Osteoblast (primary cell): ENCODE results near the gene MED16. TPM values are rescaled to one million over a fixed set of nuclear protein-coding genes. Genes with fewer than 3 reads are reported as not detected.

Experiments used
- DNase-seq: peaks from one replicate; pipeline ENCODE4 v3.0.0; 2011; ENCODE audit warnings: low spot score, mixed read lengths; ENCODE audit not compliant: insufficient read length; ENCODE audit errors: missing footprints
- H2AFZ ChIP-seq: 2 replicates; pipeline ENCODE4 v1.6.0; 2011; ENCODE audit warnings: mild to moderate bottlenecking, low read length
- H3K27ac ChIP-seq: 2 replicates; pipeline ENCODE4 v1.5.1; 2011; ENCODE audit warnings: mild to moderate bottlenecking, low read depth, low read length, moderate library complexity
- H3K27me3 ChIP-seq: 2 replicates; pipeline ENCODE4 v1.6.0; 2012; ENCODE audit warnings: mild to moderate bottlenecking, control low read depth, inconsistent platforms, low read length, moderate library complexity; ENCODE audit not compliant: insufficient read depth
- H3K36me3 ChIP-seq: 2 replicates; pipeline ENCODE4 v1.5.1; 2011; ENCODE audit warnings: mild to moderate bottlenecking, low read length, control low read depth, moderate library complexity; ENCODE audit not compliant: insufficient read depth
- H3K4me1 ChIP-seq: 2 replicates; pipeline ENCODE4 v1.5.1; 2011; ENCODE audit warnings: mild to moderate bottlenecking, low read length, control low read depth, moderate library complexity; ENCODE audit not compliant: insufficient read depth
- H3K4me2 ChIP-seq: 2 replicates; pipeline ENCODE4 v1.6.0; 2011; ENCODE audit warnings: mild to moderate bottlenecking, low read length; ENCODE audit not compliant: insufficient read depth
- H3K4me3 ChIP-seq: fragments of 200-600 bp; sonication (generic); 3 replicates; pipeline ENCODE4 v1.5.1; 2012; ENCODE audit warnings: mild to moderate bottlenecking, low read length, inconsistent platforms; ENCODE audit not compliant: insufficient read depth
- H3K79me2 ChIP-seq: 2 replicates; pipeline ENCODE4 v1.6.0; 2012; ENCODE audit warnings: mild to moderate bottlenecking, low read length, control low read depth, inconsistent platforms; ENCODE audit not compliant: insufficient read depth
- H3K9me3 ChIP-seq: 2 replicates; pipeline ENCODE4 v1.5.1; 2011; ENCODE audit warnings: low read depth, low read length, control low read depth
- H4K20me1 ChIP-seq: 2 replicates; pipeline ENCODE4 v1.6.0; 2012; ENCODE audit warnings: mild to moderate bottlenecking, low read length, control low read depth; ENCODE audit not compliant: insufficient read depth
- total RNA-seq: library from RNA; depleted of rRNA; stranded (reverse); fragments of >200 nt; gene quantifications from 2 replicates; pipeline ENCODE4 v1.2.3, GENCODE V29; 2012
- TF ChIP-seq, protein P1 (sequence below): IDR thresholded peaks from 2 replicates; pipeline ENCODE4 v1.5.1; 2011; ENCODE audit warnings: mild to moderate bottlenecking, low read depth, low read length, moderate library complexity; ENCODE audit errors: extremely low read depth

MED16 gene
- total RNA-seq, 1 donor, result 20.6 TPM

DNA sequence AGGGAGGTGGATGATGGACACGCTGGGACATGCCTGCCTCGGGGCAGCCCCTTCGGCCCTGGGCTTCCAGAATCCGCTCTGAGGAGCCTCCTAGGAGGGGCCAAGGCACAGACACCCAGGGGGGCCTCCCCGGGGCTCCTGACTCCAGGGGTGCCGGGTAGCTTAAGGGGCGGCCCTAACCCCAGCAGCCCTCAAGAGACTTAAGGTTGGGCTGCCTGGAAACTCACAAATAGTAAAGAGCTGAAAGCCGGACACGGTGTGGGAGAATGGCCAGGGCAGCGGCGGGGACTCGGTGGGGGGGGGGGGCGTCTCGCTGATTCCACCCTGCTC, 40.5 kb upstream of the MED16 start:
- DNase-seq, result no peak
- no peak overlapping the region for H3K4me3 ChIP-seq
- TF ChIP-seq, protein P1, sequence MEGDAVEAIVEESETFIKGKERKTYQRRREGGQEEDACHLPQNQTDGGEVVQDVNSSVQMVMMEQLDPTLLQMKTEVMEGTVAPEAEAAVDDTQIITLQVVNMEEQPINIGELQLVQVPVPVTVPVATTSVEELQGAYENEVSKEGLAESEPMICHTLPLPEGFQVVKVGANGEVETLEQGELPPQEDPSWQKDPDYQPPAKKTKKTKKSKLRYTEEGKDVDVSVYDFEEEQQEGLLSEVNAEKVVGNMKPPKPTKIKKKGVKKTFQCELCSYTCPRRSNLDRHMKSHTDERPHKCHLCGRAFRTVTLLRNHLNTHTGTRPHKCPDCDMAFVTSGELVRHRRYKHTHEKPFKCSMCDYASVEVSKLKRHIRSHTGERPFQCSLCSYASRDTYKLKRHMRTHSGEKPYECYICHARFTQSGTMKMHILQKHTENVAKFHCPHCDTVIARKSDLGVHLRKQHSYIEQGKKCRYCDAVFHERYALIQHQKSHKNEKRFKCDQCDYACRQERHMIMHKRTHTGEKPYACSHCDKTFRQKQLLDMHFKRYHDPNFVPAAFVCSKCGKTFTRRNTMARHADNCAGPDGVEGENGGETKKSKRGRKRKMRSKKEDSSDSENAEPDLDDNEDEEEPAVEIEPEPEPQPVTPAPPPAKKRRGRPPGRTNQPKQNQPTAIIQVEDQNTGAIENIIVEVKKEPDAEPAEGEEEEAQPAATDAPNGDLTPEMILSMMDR, result no peak
- no peaks in the 10 kb centered on the region for H3K9me3 ChIP-seq
- H3K27me3 ChIP-seq, result no peaks in the 10 kb centered on the region
- peaks cover 3% of the 10 kb centered on the region for H4K20me1 ChIP-seq
- peak overlapping the region; percentile 17 for H3K27ac ChIP-seq
- peaks cover 16% of the 10 kb centered on the region for H3K4me1 ChIP-seq
- H3K4me2 ChIP-seq, result peak overlapping the region; percentile 39
- peaks cover 36% of the 10 kb centered on the region for H3K79me2 ChIP-seq
- H3K36me3 ChIP-seq, result no peaks in the 10 kb centered on the region
- H2AFZ ChIP-seq, result no peak overlapping the region

DNA sequence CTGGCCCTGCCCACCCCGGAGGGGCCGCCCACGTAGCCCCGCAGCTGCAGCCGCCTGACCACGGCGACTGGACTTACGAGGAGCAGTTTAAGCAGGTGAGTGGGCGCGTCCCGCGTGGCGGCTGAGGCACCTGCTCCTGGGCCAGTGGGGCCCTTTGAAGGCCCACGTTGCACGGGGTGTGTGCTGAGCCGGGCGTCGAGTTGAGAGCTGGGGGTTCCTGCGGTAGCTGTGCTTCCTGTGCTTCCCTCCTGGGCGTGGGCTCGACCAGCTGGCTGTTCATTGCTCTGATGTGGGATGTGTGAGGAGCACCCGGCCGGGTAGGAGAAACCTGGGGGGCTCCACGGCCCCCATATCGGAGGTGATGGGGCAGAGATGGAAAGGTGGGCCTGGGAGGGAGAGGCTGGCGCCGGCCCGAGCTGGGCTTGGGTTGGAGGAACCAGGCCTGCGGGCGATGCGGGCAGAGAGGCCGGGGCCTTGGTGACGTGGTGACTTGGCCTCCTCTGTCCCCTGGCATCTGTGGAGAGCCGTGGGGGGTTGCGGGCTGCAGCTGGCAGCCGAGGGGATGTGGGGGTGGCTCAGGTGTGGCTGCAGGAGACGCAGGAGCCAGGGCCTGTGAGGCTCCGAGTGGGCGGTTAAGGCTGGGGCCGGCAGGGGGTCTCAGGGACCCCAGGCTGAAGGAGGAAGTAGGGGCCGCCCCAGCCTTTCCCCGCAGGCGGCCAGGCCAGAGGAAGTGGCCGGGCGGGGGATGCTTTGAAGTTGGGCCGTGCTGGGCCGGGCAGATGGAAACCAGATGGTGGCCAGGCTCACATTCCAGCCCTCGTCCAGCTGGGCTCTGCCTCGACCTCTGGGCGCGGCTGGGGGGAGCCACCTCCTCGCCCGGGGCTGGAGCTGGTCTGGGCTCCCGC, 39.9 kb upstream of the MED16 start:
- peaks cover 34% of the 10 kb centered on the region for H3K79me2 ChIP-seq
- peaks cover 3% of the 10 kb centered on the region for H4K20me1 ChIP-seq
- no peaks in the 10 kb centered on the region for H3K9me3 ChIP-seq
- TF ChIP-seq, protein P1, result no peak
- H2AFZ ChIP-seq, result no peak overlapping the region
- no peaks in the 10 kb centered on the region for H3K27me3 ChIP-seq
- H3K36me3 ChIP-seq, result no peaks in the 10 kb centered on the region
- peaks cover 16% of the 10 kb centered on the region for H3K4me1 ChIP-seq
- DNase-seq, result peak; percentile 100
- peak overlapping the region; percentile 39 for H3K4me2 ChIP-seq
- peak overlapping the region; percentile 48 for H3K27ac ChIP-seq
- H3K4me3 ChIP-seq, result no peak overlapping the region

DNA sequence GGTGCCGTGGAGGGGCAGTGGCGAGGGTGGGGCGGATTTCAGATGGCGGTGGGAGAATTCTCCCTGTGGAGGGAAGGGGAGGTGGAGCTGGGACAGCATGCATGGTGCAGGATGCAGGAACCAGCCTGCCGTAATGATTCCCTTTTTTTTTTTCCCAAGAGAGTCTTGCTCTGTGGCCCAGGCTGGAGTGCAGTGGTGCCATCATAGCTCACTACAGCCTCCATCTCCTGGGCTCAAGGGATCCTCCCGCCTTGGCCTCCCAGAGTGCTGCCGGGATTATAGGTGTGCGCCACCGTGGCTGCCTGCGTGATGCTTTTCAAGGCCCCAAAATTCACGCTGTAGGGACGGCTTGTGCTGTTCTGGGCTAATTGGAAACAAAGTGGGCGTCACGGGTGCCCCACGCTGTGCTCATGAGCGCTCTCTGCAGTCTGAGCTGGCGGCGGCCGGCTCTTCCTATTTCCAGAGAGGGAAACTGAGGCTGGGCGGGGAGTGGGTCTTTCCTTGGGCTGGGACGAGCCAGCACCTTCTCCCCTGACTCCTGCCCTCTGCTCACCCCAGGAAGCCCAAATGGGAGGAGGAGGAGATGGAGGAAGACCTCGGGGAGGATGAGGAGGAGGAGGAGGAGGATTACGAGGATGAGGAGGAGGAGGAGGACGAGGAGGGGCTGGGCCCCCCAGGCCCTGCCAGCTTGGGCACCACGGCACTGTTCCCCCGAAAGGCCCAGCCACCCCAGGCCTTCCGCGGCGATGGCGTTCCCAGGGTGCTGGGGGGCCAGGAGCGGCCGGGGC, 39.1 kb upstream of the MED16 start:
- Histone ChIP-seq H4K20me1 (peaks cover 3% of the 10 kb centered on the region), H3K27ac (no peak overlapping the region), H3K27me3 (no peaks in the 10 kb centered on the region), H3K36me3 (no peaks in the 10 kb centered on the region), H3K79me2 (peaks cover 36% of the 10 kb centered on the region), H2AFZ (no peak overlapping the region), H3K4me2 (no peak overlapping the region), H3K4me3 (no peak overlapping the region), H3K9me3 (no peaks in the 10 kb centered on the region), H3K4me1 (peaks cover 16% of the 10 kb centered on the region)
- TF ChIP-seq, protein P1, result no peak
- DNase-seq, result peak; percentile 86

DNA sequence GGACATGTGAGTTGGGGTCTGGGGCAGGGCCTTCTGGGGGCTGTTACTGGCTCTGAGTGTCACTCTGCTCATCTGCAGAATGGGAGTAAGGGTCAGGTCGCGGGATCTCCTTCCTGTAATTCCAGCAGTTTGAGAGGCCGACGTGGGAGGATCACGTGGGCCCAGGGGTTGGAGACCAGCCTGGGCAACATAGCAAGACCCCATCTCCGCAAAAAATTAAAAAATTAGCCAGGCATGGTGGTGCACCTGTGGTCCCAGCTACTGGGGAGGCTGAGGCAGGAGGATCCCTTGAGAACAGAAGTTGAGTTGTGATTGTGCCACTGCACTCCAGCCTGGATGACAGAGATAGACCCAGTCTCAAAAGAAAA, 36.9 kb upstream of the MED16 start:
- Histone ChIP-seq H4K20me1 (peaks cover 3% of the 10 kb centered on the region), H3K27me3 (no peaks in the 10 kb centered on the region), H2AFZ (no peak overlapping the region), H3K4me2 (no peak overlapping the region), H3K4me3 (no peak overlapping the region), H3K4me1 (peaks cover 20% of the 10 kb centered on the region), H3K36me3 (no peaks in the 10 kb centered on the region), H3K79me2 (peaks cover 40% of the 10 kb centered on the region), H3K9me3 (no peaks in the 10 kb centered on the region), H3K27ac (no peak overlapping the region)
- TF ChIP-seq, protein P1, result no peak
- DNase-seq, result no peak
